DMS114 treated with DMSO at 0.1 percent for 48 hours (cell line): Measurements from ENCODE around the gene PHACTR1.
"Not testable (repeated sequence)": the region's sequence is repeated elsewhere in the genome, so short reads cannot be mapped to it uniquely, and the experiment has no call there.

Experiments
- DNase-seq: peaks from one replicate; lab custom pipeline; 2025; ENCODE audit not compliant: unreplicated experiment; lab: John Stamatoyannopoulos, UW

Gene PHACTR1

DNA sequence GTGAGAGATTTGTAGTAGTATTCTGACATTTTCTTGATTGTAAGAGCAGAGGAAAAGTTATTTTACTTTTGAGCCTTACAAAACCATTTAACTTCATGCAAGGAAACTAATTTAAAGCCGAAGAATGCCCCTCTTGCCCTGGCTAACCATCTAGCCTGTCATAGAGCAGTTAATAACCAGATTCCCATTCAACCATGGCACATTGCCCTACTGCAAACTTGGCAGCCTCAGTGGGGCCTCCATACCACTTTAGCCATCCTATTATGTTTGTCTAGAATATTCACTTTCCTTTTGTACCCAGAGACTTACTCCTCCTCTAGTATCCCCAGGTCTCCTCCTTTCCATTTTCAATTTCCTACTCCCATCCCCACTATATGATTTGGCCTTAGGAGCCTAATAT lies 380.9 kb downstream of the PHACTR1 start:
- no peak for DNase-seq

DNA sequence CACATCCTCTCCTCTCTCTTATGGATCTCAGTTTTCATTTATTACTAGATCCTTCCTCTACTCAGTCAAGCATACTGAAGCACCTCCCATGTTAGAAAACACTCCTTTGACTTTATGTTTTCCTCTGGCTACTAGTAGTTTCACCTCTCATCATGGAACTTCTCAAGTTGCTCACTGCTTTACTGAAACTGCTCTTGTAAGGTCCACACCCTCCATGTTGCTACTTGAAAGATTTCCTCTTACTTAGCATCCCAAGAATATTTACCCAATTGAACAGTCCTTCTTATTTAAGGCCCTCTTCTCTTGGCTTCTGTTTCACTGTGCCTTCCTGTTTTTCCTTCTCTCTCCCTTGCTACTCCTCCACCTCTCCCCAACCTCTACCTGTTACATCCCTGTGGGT lies 381.4 kb downstream of the PHACTR1 start:
- DNase-seq = no peak

DNA sequence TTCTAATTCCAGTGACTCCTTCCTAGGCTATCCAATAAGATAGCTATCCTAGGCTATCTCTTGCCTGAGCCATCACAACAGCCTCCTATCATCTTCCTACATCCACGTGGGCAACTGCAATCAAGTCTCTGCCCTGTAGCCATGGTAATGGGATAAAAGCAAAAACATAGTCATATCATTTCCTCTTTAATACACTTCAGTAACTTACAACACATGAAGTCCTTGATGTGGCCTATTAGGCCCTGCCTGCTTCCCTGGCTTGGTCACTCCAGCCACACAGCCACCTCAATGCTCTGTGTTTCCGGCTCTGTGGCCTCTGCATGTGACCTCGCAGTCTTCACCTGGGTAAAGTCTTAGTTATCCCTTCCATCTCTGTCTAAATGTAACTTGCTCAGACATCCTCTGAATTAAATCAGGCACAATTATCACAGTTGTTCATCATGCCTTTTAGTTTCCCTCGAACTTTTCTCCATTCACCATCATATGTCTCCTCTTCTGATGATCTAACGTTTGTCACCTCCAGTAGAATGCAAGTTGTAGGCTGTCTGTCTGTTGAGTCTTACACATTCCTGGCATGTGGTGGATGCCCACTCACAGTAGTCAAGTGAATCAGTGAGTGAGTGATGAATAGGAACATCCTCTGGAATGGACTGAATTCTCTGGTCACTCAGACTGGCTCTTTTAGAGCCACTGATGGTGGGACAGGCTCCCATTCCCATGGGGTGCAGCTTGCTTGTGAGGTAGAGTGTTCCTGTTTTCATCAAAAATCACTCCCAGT lies 382.4 kb downstream of the PHACTR1 start:
- DNase-seq = no peak

DNA sequence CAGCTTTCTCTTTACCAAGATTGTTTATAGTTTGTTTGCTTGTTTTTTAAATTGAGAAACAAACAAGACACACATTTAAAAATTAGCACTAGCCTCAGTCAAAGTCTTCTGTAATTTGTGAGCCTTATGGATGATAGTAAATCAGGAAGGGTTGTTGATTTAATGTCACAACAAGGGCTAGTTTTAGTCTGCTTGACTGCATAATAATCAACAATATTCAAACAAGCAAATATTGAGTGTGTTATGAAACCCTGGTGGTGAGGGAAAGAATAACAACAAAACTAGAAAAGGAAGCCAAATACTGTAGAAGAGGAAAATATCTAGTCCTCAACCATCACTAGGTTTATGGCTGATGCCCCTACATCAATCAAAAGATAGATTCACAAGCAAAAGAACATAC lies 383.2 kb downstream of the PHACTR1 start:
- DNase-seq = no peak

DNA sequence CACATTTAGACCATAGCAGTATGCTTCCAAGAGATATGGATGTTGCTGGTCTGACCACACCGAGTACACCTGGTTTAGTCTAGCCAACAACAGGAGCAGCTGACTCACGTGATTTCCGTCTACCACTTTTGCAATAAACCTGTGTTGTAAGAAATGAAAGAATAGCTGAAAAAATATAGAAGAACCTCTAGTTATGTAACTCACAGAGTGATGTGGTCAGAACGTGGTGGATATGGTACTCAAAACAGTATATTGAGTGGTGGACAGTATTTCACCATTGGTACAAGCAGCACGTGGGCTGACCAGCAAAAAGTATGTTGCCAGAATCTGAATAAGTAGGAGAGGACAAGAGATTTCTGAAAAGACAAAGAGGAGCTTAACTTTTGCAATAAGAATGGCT lies 384.8 kb downstream of the PHACTR1 start:
- DNase-seq = no peak

DNA sequence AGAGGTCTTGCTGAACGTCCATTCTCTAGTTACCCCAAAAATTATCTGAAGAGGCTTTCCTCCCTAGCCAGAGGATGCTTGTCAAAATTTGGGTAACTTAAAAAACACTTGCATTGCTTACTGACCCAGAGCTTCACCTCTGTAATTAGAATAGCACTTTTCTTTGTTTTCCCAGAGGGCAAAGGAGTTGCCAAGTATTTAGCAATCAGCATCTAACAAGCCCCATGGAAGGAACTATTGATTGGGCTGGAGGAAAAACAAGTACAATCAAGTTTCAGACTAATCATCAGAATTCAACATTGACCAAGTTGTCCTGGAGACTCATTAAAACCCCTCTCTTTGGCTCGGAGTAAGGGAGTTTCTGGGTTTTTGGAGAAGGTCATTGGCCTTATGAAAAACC lies 385.4 kb downstream of the PHACTR1 start:
- DNase-seq = no peak

DNA sequence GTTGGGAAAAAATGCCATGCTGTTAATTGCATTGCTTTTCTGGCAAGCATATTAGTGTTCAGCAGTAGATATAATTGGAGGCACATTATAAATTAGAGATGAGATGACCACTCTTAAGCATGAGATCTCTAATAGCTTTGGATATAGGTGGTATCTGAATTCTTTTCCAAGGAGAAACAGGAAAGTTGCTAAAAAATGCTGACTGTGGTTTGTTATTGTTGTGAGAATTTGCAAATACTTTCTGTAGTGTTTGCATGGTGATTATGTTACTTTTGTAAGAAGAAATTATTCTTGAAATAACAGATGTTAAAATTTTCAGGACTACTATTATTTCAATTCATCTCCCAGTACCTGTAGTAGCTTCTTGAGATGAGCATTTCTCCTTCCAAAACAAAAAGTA lies 386.6 kb downstream of the PHACTR1 start:
- no peak for DNase-seq

DNA sequence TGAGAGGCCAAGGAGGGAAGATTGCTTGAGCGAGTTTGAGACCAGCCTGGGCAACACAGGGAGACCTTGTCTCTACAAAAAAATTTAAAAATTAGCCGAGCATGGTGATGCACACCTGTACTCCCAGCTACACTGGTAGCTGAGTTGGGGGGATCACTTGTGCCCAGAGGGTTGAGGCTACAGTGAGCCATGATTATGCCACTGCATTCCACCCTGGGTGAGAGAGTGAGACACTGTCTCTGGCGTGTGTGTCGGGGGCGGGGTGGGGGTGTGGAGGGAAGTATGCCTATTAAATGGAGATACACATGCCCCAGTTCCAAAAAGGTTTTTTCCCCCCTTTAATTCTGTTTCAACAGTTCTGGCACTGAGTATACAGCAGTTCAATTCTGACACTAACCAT lies 388.6 kb downstream of the PHACTR1 start:
- no peak for DNase-seq

DNA sequence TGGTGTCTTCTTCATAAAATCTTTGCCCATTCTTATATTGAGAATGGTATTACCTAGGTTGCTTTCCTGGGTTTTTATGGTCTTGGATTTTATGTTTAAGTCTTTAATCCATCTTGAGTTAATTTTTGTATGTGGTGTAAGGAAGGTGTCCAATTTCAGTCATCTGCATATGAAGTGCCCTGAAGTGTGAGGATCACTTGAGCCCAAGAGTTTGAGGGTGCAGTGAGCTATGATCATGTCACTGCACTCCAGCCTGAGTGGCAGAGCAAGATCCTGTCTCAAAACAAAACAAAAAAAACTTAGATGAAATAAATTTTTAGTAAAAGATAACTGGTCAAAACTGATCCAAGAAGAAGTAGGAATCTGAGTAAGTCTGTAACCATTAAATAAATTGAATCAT lies 396.4 kb downstream of the PHACTR1 start:
- no peak for DNase-seq

DNA sequence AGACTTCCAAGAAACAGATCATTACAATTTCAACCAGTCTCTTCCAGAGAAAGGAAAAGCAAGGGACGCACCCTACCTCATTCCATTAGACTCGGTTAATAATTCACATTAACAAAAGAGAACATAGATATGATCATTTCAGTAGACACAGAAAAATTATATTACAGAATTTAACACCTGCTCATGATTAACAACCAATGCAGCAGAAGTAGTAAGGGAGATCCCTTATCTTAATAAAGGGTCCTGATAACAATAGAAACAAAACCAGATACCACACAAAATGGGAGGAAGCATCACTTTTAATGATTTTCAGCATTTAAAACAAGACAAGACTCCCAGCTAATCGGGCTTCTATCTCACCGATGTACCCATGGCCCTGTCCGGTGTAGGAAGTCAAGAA lies 396.8 kb downstream of the PHACTR1 start:
- DNase-seq = no peak

DNA sequence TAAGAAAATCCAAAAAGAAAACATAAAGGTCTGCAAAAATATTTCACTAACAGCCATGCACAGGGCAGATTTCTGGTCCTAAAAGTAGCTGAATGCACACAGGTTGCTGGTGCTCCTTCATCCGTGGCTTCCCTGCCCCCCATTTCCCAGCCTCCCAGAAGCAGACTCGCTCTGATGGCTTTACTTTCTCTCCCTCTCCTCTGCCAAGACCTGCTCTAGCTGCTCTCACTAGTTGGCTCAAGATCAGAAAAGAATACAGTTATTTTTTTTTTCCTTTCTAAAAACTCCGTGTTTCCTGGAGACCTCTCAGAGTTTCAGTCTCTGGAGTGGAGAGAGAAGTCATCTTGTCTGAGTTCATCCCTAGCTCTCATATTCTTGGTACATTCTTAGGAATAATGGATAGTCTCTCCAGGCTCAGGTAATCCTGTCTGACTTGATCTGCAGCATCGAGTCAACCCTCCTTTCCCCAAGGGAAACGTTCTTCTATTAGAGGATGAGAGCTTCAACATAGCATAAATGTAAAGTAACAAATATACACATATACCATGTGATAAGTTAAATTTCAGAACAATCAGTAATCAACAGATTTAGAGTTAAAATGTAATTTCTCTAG lies 397.5 kb downstream of the PHACTR1 start:
- DNase-seq = no peak

DNA sequence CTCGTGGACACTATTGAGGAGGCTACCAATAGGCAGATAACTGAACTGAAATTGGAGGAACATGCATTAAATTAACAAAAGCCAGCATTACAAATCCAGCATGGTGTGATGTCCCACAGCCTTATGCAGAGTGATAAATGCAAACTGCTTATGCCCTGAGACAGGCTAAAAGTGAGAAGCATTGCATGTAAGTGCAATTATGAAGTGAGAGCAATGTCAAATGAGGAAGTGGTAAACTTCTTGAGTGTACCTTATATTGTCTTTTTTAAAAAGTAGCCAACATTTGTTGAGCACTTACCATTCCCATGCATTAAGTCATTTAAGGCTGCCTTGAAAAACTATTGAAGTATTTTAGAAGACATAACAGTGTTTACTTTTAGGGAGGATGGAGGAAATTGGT lies 399.6 kb downstream of the PHACTR1 start:
- DNase-seq = no peak

DNA sequence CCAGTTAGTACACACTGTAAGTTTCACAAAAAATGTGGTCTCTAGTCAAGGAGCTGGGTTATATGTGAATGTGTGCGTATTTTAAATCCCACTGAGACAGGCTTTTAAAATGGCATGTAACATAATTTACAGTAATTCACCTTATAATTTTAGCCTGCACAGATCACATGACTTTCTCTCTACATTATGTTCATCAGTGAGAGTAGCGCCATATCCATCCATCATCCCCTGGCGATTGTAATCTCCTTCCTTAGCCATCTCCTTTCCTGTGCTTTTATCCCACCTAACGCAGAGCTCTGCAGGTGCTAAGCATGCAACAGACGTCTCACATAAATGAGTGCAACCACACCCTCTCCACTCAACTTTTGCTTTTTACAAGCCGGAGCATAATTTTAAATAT lies 401.0 kb downstream of the PHACTR1 start:
- no peak for DNase-seq

DNA sequence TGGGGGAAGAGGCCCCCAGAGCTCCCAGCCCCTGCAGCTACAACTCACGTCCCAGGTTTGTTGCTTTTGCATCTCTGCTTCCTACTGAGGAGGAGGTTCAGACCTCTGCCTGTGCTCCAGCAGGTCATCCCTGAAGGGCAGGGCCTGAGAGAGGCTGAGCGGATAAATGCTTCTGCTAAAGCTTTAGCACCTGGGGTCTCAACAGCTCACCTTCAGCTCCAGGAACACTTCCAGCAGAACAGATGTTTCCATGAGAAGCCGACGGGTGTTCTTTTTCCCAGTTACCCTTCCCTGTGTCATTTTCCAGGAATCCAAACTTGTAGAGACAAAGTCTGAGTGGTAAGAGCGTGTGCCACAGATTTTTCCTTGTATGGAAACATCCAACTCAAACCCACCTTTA lies 403.0 kb downstream of the PHACTR1 start:
- DNase-seq = no peak

DNA sequence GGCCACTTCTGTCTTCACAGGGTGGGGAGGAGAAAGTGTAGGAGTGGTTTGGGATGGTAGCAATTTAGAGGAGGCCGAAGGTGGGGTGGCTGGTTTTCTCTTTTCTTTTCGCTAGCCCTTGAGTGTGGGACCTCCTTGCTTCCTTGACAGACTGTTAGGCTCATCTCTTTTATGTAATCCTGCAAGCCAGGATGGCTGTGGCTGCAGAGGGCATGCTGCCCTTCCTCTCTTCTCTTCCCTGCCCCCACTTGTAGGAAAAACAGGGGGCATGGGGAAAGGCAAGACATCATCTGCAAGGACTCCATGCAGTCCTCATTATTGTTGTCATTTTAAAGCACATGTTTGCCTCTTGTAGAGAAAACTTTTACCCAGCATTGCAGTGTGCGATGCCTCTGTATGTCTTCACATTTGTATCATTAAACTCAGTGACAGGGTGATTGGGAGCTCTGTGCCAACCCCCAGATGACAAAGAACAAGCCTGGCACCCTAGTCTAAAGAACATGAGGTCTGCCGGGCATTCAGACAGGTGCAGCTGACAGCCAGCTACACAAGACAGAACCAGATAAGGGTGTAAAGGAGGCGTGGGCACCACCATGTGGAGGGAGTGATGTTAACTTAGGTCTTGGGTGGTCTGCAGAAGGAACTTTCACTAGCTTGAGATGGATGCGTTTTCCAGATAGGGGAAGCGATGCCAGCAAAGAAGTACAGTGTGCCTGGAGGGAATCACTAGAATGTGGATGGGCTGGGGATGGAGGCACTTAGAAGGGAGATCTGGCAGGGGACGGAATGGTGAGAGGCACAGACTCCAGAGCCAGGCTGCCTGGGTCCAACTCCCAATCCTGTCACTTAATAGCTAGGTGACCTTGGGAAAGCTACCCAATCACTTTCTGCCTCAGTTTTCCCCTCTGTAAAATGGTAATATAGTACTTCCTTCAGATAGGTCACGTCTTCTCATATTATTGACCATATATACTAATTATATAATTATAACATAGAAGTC lies 404.2 kb downstream of the PHACTR1 start:
- DNase-seq = peak; percentile 6

DNA sequence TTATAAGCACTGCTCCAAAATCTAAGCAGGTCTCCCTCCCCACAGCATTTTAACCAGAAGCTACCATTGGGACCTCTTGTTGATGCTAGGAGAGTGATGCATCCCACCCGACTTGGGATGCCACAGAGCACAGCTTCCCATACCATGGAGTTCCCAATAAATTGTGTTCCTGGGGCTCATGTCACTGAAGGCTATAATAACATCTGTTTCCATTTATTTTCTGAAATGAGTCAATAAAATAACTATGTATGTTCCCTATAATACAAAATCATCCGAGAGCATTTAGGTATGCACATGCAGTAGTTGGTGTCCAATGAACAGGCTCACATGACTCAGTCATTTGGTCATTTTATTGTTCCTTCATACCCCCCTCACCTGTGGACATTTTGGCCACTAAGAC lies 407.6 kb downstream of the PHACTR1 start:
- no peak for DNase-seq

DNA sequence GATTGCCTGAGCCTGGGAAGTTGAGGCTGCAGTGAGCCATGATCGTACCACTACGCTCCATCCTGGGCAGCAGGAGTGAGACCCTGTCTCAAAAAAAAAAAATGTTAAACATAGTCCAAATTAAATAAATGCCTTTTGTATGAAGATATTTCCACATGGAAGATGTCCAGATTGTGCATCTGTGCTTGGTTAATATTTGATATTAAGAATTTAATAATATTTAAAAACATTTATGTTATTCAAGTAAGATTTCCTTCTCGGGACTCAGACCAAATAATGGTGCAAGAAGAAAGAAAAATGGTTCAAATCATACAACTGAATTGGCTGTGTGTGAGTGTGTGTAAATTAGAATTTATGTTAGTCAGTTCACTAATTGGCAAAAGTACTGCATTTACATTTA lies 409.3 kb downstream of the PHACTR1 start:
- no peak for DNase-seq

DNA sequence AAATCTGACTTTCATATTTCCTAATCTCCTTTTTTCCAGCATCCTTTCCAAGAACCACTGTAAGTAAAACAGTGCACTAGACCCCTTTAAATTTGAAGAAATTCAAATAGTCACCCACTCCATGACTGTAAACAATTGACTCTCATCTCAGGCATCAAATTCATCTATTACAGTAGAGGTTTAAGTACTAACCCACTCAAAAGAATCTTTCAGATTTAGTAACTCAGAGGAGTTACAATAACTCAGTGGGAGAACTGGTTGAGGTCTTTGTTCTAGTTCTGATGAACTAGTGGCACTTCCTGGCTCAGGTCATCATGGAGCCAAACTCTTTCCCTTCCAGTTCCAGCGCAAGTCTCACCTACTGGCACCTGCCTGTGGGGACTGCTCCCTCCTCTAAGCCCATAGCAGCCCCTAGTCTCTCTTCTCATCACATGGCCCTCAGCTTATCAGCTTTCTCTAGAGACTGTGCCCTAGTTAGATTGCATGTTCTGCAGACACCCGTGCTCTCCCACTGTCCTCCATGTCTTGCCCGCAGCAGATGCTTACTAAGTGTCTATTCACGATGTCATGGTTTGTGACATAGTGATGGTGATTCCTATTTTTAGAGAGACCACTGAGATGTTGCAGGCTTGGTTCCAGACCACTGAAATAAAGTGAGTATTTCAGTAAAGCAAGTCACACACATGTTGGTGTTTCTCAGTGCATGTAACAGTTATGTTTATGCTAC lies 415.5 kb downstream of the PHACTR1 start:
- no peak for DNase-seq

DNA sequence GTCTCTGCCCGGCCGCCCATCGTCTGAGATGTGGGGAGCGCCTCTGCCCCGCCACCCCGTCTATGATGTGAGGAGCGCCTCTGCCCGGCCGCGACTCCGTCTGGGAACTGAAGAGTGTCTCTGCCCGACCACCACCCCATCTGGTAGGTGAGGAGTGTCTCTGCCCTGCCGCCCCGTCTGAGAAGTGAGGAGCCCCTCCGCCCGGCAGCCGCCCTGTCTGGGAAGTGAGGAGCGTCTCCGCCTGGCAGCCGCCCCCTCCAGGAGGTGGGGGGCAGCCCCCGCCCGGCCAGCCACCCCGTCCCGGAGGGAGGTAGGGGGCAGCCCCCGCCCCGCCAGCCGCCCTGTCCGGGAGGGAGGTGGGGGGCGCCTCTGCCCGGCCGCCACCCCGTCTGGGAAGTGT lies 417.3 kb downstream of the PHACTR1 start:
- DNase-seq = not testable (repeated sequence)

DNA sequence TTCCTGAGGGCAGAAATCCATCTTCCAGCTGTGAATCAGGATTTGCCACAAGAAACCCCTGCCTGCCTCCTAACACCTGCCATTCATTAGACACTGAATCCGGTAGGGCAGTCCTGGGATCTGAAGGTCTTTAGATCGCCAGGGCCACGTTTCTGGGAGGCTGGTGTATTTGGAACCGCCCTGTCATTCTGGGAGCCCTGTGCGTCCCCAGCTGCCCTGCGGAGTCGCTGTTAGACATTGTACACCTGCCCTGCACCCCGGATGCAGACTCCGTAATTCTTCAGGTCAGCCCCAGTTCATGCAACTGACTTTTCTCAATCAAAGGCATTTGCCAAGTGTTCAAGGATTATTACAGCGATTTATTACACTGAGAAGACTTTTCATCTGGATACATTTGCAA lies 418.6 kb downstream of the PHACTR1 start:
- no peak for DNase-seq

DNA sequence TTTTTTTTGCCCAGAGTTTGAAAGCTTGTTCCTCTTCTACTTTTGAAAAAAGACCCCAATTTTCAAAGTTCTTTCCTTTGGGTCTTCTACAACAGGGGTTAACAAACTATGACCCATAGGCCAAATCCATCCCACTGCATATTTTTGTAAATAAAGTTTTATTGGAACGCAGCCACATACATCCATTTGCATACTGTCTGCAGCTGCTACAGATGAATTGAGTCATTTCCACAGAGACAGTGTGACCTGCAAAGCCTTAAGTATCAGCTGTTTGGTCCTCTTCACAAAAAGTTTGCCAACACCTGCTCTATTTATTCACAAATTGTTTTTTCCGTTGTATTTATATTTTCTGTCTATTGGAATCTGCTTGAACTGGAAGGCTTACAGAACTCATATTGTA lies 422.6 kb downstream of the PHACTR1 start:
- no peak for DNase-seq
